GM21447 (cell line): ENCODE data around the gene OR52I2.

Experiments used
- ATAC-seq: cut with Tn5 transposase; IDR thresholded peaks from one replicate; pipeline ENCODE4 v1.9.1; 2021; ENCODE audit not compliant: unreplicated experiment

OR52I2 gene

GRCh38 chr11:4581443-4581842 lies at the start of gene OR52I2:
Gene OR52I2, plus strand, starts transcription at chr11:4581743.
- no peak for ATAC-seq

- ATAC-seq, result peak; percentile 55
Observed at GRCh38 chr11:4539603-4540219, 41.8 kb upstream of the OR52I2 start.

GRCh38 chr11:4541071-4541470 lies 40.5 kb upstream of the OR52I2 start:
- no peak for ATAC-seq

DNA sequence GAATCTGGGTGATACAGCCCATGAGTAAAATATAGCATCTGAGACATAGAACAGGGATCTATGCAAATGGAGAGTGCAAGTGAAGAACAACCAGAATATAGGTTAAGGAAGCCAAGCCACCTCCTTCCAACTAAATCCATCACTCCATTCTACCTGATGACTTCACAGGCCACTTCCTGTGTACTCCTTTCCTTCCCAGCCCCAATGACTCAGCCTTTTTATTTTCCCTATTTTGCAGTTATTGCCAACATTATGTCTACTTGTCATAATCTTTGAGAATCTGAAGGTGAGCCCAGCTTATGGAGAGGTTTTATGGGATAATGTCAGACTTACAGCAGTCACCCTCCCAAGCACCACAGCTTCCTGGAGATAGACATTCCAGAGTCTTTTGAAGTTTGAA lies 38.0 kb upstream of the OR52I2 start:
- ATAC-seq, result no peak

GRCh38 chr11:4544891-4545290 lies 36.7 kb upstream of the OR52I2 start, which contains the start of gene OR52M1:
Gene OR52M1, plus strand, starts transcription at chr11:4545191. Its CDS starts 0 bp downstream, at chr11:4545191.
- no peak for ATAC-seq

- ATAC-seq, result no peak
Observed at GRCh38 chr11:4546878-4547277, 34.7 kb upstream of the OR52I2 start.

DNA sequence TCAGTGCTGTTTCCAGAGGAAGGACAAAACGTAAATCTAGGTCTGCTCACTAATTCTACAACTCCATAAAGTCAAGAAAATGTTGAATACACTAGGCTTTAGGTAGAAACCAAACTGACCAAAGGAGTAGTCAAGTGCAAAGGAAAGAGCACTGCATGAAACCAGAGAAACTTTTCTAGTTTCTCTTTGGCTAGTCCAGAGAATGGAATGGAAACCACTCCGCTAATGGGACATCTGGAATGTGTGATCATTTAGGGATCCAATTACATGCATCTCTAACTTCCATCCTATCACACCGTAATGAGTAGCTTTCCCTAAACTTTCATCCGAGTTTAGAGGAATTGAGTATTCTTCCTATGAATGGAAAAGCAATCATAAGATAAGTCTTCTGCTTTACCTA lies 34.1 kb upstream of the OR52I2 start:
- ATAC-seq, result no peak

- ATAC-seq, result no peak
Observed at GRCh38 chr11:4551346-4551979, 30.1 kb upstream of the OR52I2 start.

- ATAC-seq, result no peak
Observed at GRCh38 chr11:4559527-4560440, 21.8 kb upstream of the OR52I2 start.

GRCh38 chr11:4560467-4560866 lies 21.1 kb upstream of the OR52I2 start:
- ATAC-seq, result no peak

GRCh38 chr11:4565371-4565770 lies 16.2 kb upstream of the OR52I2 start:
- ATAC-seq, result no peak

DNA sequence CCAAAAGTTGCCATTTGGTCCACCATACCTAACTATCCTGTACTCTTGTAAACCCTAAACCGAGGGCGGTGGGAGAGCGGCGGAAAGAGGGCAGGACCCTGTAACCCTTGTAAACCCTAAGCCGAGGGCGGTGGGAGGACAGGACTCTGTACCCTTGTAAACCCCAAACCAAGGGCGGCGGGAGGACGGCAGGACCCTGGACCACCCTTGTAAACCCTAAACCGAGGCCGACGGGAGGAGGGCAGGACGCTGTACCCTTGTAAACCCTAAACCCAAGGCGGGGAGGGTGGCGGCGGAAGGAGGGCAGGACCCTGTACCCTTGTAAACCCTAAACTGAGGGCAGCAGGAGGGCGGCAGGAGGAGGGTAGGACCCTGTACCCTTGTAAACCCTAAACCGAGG lies 12.5 kb upstream of the OR52I2 start:
- ATAC-seq, result no peak

GRCh38 chr11:4576880-4577279 lies 4.7 kb upstream of the OR52I2 start:
- ATAC-seq, result no peak

DNA sequence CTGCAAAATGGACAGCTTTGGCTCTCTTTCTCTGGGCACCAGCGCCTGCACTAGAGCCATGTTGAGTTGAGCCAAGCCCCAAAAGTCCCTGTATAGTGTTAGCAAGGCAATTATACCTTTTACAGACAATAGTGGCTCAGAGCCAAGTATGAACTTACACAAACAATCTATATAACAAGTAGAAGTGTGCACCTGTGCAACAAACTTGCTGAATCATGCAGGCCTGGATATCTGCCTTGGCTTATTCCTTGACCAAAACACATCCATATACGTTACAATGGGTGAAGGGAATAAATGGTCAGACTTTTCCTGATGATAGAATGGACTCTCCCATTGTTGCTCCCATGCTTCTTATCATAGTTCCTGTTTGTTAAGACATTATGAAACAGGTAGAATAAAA lies 3.8 kb upstream of the OR52I2 start:
- ATAC-seq, result no peak

- ATAC-seq, result no peak
Observed at GRCh38 chr11:4578624-4579023, 2.9 kb upstream of the OR52I2 start.

- no peak for ATAC-seq
Observed at GRCh38 chr11:4580124-4580523, 1.4 kb upstream of the OR52I2 start.

GRCh38 chr11:4589017-4589416 lies 7.5 kb downstream of the OR52I2 start:
- ATAC-seq, result no peak

DNA sequence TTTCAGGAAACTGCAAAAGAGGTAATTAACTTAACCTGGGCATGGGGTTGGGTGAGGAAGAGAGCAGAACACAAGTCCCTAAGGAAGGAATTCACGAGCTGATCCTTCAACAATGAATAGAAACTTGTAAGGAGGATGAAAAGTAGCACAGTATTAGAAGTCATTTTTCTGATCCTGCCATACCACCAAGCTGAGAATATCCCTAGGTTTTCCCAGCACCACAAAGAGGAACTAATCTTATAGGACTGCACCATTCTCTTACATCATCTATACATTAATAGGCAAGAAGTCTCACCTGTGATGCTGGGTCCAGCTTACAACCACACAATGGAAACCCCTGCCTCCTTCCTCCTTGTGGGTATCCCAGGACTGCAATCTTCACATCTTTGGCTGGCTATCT lies 12.2 kb downstream of the OR52I2 start, which contains the start of gene OR52I1:
TSS of gene OR52I1 (plus strand) at position 301 of the 400 bp plus-strand sequence. CDS start at position 301, 0 bp downstream.
- ATAC-seq, result no peak

- ATAC-seq, result no peak
Observed at GRCh38 chr11:4605057-4605456, 23.5 kb downstream of the OR52I2 start.

DNA sequence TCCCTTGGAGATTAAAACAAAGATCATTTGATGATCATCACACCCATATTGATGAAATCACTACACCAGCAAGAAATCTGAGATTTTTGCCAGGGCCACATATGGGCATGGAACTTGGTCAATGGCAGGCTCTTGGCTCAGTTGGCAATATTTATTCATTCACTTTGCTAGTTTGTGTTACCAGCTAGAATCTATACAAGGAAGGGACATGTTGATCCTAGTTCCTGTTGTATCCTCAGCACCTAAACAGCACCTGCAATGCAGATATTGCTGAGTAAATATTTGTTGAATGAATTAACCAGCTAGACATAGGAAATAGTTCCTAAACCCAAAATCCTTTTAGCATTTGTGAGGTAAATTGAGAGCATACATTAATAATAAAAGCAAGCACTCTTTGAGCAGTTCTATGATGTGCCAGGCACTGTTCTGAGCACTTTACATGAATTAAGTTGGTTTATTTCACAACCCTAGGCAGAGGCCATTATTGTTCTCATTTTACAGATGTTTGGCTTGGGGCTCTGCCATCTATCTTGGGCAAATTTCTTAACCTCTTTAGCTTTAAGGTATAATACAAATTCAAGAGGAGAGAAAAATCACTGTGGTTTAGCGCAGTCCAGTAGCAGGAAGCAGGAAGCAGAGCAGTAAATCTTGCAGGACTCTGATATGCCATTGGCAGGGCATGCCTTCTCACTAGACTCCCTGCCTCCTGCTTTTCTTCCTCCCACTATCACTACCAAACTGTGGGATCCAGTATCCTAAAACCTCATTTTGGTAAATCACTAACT lies 24.9 kb downstream of the OR52I2 start:
- ATAC-seq, result no peak

DNA sequence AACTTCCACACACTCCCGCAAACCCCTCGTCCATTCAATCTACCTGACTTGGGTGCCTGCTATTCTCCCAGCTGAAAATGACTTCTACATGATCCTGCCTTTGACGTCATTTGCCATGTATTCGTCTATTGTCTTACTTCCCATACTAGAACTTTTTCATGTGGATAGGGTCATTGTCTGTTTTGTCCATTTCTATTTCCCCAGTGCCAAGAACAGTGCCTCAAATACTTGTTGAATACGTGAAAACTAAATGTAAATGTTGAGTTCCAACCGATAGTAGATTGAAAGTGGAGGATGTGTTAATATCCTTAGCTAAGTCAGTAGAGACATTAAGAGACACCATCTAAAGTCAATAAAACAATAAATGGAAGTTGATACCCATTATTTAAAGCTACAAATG lies 25.6 kb downstream of the OR52I2 start:
- no peak for ATAC-seq
